Tibial artery (tissue), 4 donors: Measurements from ENCODE around the gene RHCE.
"Not testable (repeated sequence)": the region's sequence is repeated elsewhere in the genome, so short reads cannot be mapped to it uniquely, and the experiment has no call there.

Source experiments
- DNase-seq, 2 donors: peaks; one replicate each; pipeline ENCODE4 v3.0.0-alpha.2; 2019
- H3K27ac ChIP-seq, 2 donors: fragments of 200-600 bp; sonication (generic) in 1 of 2; 1 replicate in 1 of 2; 2 replicates in 1 of 2; pipeline ENCODE4 v1.5.1; 2018 to 2019; ENCODE audit warnings: mild to moderate bottlenecking in 1 of 2
- H3K27me3 ChIP-seq, 2 donors: fragments of 200-600 bp; sonication (generic) in 1 of 2; one replicate each; pipeline versions ENCODE4 v1.5.1 to v1.6.0; 2016 to 2019
- H3K36me3 ChIP-seq, 3 donors: fragments of 200-600 bp; sonication (generic) in 2 of 3; one replicate each; pipeline ENCODE4 v1.5.1; 2016 to 2019; ENCODE audit warnings: mild to moderate bottlenecking in 2 of 3
- H3K4me1 ChIP-seq, 4 donors: fragments of 200-600 bp; sonication (generic) in 2 of 4; 1 replicate in 3 of 4; 2 replicates in 1 of 4; pipeline ENCODE4 v1.5.1; 2016 to 2019
- H3K4me3 ChIP-seq, 2 donors: fragments of 200-600 bp; sonication (generic) in 1 of 2; 1 replicate in 1 of 2; 2 replicates in 1 of 2; pipeline ENCODE4 v1.5.1; 2018 to 2019; ENCODE audit warnings: mild to moderate bottlenecking in 2 of 2
- H3K9me3 ChIP-seq, 3 donors: fragments of 200-600 bp; sonication (generic) in 1 of 3; one replicate each; pipeline ENCODE4 v1.5.1; 2016 to 2019
- intact Hi-C: fragments of 100-400 bp; cut with DNase I; formaldehyde crosslinking; loops from one replicate; pipeline ENCODE4 v1.15.0; 2023; ENCODE audit warnings: low total_unique reads
- TF ChIP-seq, protein P1 (sequence below), 2 experiments: fragments of 200-600 bp in 1 of 2; fragments of 450-650 bp in 1 of 2; IDR thresholded peaks; one replicate each; pipeline ENCODE4 v1.5.1; 2017 to 2019; ENCODE audit warnings: antibody characterized with exemption in 2 of 2, mild to moderate bottlenecking in 1 of 2, moderate library complexity in 1 of 2

Gene RHCE

DNA sequence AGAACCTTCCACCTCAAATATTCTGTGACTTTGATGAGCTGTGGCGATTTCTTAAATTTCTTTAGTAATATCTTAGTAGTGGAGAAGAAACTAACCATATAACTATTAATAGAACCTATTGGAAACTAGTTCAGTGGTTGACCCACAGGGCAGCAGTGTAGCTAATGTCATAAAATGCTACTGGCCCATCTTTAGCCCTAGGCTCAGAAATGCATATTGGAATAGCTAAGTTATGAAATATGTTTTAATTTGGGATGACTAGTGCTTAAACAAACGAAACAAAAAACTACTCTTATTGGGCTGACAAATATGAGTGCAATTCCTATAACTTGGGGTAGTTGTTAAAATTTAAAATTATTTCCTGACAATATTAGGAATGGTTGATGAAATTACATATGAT lies 30.3 kb upstream of the RHCE start:
- peaks cover 5 to 26% (median 11%) of the 10 kb centered on the region in 3 donors for H3K36me3 ChIP-seq
- H3K27me3 ChIP-seq, result no peaks in the 10 kb centered on the region
- peaks cover 0 to 2% (median 0%) of the 10 kb centered on the region in 4 donors for H3K4me1 ChIP-seq
- intact Hi-C loops, result no loop called here
- no peak for DNase-seq
- no peaks in the 10 kb centered on the region for H3K9me3 ChIP-seq
- H3K27ac ChIP-seq, result no peak overlapping the region
- no peak overlapping the region for H3K4me3 ChIP-seq
- TF ChIP-seq, protein P1, sequence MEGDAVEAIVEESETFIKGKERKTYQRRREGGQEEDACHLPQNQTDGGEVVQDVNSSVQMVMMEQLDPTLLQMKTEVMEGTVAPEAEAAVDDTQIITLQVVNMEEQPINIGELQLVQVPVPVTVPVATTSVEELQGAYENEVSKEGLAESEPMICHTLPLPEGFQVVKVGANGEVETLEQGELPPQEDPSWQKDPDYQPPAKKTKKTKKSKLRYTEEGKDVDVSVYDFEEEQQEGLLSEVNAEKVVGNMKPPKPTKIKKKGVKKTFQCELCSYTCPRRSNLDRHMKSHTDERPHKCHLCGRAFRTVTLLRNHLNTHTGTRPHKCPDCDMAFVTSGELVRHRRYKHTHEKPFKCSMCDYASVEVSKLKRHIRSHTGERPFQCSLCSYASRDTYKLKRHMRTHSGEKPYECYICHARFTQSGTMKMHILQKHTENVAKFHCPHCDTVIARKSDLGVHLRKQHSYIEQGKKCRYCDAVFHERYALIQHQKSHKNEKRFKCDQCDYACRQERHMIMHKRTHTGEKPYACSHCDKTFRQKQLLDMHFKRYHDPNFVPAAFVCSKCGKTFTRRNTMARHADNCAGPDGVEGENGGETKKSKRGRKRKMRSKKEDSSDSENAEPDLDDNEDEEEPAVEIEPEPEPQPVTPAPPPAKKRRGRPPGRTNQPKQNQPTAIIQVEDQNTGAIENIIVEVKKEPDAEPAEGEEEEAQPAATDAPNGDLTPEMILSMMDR (IDR thresholded peaks at IDR 0.05), result no peak

DNA sequence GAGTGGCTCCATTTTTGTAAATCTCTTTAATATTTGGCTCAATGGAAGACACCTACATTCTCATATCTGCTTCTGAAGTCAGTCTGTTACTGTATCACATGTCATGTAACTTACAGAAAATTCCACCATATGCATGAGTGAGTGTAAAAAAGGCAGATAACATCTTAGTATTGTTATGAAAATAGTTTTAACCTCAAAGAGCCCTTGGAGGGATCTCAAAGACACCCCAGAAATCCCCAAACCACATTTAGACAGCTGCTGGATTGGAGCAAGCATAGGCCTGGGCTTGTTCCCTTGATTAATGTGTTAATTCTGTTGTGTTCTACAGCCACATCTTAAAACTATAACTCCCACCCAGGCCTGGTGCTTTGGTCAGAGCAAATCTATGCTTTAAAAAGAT lies 26.9 kb upstream of the RHCE start:
- no peak for DNase-seq

DNA sequence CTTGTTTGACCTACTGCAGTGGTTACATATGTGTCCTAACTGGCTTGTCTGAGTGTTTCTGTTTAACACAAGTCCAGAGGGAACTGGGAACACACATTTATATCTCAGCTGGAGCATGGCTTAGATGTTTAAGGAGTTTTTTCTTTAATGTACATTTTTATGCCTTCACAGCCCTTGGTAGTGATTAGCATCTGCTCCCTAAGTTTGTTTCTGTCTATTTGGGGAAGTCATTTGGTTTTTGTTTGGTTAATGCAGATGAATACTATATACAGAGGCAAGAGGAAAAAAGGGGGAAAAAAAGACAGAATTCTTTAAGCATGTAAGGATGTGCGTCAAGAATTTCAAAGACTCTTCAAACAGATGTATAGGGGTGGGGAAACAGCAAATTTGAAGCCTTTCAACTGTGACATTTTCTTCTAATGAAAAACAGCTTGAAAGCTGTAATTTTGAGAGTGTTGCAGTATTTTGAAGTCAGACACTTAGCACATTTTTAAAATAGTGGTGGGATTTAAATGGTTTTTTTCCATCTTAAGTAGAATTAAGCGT lies 25.4 kb upstream of the RHCE start:
- H3K9me3 ChIP-seq, result no peaks in the 10 kb centered on the region
- peaks cover 0 to 10% (median 2%) of the 10 kb centered on the region in 4 donors for H3K4me1 ChIP-seq
- intact Hi-C loops, result no loop called here
- TF ChIP-seq, protein P1 (IDR thresholded peaks at IDR 0.05), result no peak
- no peak overlapping the region for H3K27ac ChIP-seq
- H3K27me3 ChIP-seq, result no peaks in the 10 kb centered on the region
- DNase-seq, result no peak
- H3K36me3 ChIP-seq, result peaks cover 0 to 17% (median 5%) of the 10 kb centered on the region in 3 donors
- no peak overlapping the region for H3K4me3 ChIP-seq

More for the DNA sequence above, 26.9 kb upstream of the RHCE start:
- Histone ChIP-seq H3K27me3 (no peaks in the 10 kb centered on the region), H3K4me3 (no peak overlapping the region), H3K27ac (no peak overlapping the region), H3K36me3 (peaks cover 0 to 17% (median 5%) of the 10 kb centered on the region in 3 donors), H3K9me3 (no peaks in the 10 kb centered on the region), H3K4me1 (peaks cover 0 to 4% (median 0%) of the 10 kb centered on the region in 4 donors)
- TF ChIP-seq, protein P1 (IDR thresholded peaks at IDR 0.05), result no peak
- intact Hi-C loops, result no loop called here

DNA sequence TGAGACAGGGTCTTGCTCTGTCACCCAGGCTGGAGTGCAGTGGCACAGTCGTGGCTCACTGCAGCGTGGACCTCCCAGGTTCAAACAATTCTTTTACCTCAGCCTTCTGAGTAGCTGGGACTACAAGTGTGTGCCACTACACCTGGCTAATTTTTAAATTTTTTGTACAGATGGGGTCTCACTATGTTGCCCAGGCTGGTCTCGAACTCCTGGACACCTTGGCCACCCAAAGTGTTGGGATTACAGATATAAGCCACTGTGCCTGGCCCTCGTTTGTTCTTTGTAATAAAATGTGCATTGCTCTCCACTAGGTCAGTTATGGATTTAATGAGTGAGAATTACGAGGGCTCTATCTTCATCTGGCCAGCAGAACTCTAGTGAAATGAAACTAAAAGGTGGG lies 24.0 kb upstream of the RHCE start:
- H3K4me3 ChIP-seq, intact Hi-C loops, H3K27me3 ChIP-seq, H3K9me3 ChIP-seq, DNase-seq, H3K27ac ChIP-seq, H3K36me3 ChIP-seq, H3K4me1 ChIP-seq: not testable (repeated sequence)

DNA sequence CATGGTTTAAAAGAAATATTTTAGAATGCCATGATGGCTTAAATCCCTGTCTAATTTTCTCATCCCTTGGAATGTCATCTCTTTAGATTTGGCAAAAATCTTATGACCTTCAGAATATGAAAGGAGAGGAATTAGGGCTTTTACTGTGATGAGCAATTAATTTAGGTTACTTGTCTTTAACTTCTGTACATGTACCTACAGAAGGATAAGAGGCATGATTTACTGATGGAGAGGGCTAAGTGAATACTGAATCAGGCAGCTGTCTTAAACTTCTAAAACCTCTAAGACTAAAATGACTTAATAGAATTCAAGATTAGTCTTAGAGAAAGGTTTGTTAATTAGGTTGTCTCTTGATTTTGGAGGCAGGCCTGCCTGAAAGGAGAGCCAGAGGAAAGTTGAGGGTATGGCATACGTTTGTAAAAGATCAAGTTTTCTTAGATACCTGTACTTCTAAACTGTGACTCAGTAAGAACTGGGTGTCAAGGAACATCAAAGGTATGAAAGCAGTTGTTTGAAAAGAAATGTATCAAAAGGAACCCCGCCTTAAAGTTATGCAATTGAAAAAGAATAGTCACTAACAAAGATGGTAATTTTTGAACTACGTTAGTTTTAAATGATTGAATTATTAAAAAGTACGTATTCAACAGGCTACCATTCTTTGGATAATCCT lies 22.5 kb upstream of the RHCE start:
- no peak for DNase-seq
- TF ChIP-seq, protein P1 (IDR thresholded peaks at IDR 0.05), result no peak
- H3K4me3 ChIP-seq, result no peak overlapping the region
- H3K9me3 ChIP-seq, result no peaks in the 10 kb centered on the region
- peaks cover 0 to 10% (median 2%) of the 10 kb centered on the region in 4 donors for H3K4me1 ChIP-seq
- H3K27ac ChIP-seq, result no peak overlapping the region
- no peaks in the 10 kb centered on the region for H3K27me3 ChIP-seq
- peaks cover 0 to 8% (median 0%) of the 10 kb centered on the region in 3 donors for H3K36me3 ChIP-seq
- intact Hi-C loops, result no loop called here

DNA sequence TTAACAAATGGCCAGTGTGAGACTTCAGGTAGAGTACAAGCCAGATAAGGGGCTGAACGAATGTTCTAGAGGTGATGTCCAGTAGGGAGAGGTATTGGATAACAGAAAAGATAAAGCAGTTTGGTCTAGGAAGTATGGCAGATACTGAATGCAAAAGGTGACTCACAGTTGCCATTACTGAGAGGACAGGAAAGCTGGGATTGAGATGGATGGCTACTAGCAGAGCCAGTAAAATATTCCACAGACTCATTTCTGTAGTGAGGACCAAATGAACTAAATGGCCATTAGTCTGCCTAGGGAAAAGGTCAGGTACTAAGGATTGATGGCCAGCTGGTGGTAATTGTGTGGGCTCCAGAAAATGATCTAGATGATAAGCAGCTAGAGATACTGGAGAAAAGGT lies 21.6 kb upstream of the RHCE start:
- no peaks in the 10 kb centered on the region for H3K9me3 ChIP-seq
- H3K27me3 ChIP-seq, result no peaks in the 10 kb centered on the region
- DNase-seq, result no peak
- TF ChIP-seq, protein P1 (IDR thresholded peaks at IDR 0.05), result no peak
- peaks cover 0 to 18% (median 2%) of the 10 kb centered on the region in 4 donors for H3K4me1 ChIP-seq
- intact Hi-C loops, result no loop called here
- H3K36me3 ChIP-seq, result no peaks in the 10 kb centered on the region
- no peak overlapping the region for H3K4me3 ChIP-seq
- H3K27ac ChIP-seq, result no peak overlapping the region
